Activated gamma-delta T cell treated with Interleukin-2 at 50 U/mL for 16 hours (primary cell): ENCODE results near the gene SSTR3.
"Not testable (repeated sequence)": the region's sequence is repeated elsewhere in the genome, so short reads cannot be mapped to it uniquely, and the experiment has no call there.

Experiments
- DNase-seq: peaks from one replicate; pipeline ENCODE4 v3.0.0-alpha.2; 2020

SSTR3 gene

GRCh38 chr22:37179126-37179470, 33.2 kb downstream of the SSTR3 start:
- DNase-seq, result no peak

- no peak for DNase-seq
Measured at GRCh38 chr22:37178350-37179125, 33.7 kb downstream of the SSTR3 start.

- DNase-seq, result no peak
Measured at GRCh38 chr22:37177755-37178154, 34.5 kb downstream of the SSTR3 start.

GRCh38 chr22:37177221-37177620, 35.1 kb downstream of the SSTR3 start:
- no peak for DNase-seq

GRCh38 chr22:37176464-37177061, 35.7 kb downstream of the SSTR3 start:
- DNase-seq, result no peak

- DNase-seq, result no peak
Measured at GRCh38 chr22:37175414-37176281, 36.6 kb downstream of the SSTR3 start.

DNA sequence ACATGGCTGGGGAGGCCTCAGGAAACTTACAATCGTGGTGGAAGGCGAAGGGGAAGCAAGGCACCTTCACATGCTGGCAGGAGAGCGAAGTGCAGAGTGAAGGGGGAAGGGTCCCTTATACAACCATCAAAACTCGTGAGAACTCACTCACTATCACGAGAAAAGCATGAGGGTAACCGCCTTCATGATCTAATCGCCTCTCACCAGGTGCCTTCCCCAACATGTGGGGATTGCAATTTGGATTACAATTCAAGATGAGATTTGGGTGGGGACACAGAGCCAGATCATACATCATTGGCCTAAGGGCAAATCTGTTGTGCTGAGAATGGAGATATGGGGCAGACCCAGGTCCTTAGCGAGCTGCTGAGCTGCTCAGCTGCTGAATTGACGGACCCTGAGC, 37.3 kb downstream of the SSTR3 start:
- no peak for DNase-seq

- no peak for DNase-seq
Measured at GRCh38 chr22:37173709-37174108, 38.6 kb downstream of the SSTR3 start.

- no peak for DNase-seq
Measured at GRCh38 chr22:37172266-37173245, 39.7 kb downstream of the SSTR3 start.

GRCh38 chr22:37171662-37172061, 40.6 kb downstream of the SSTR3 start:
- DNase-seq, result no peak

GRCh38 chr22:37170689-37171405, 41.4 kb downstream of the SSTR3 start:
- not testable (repeated sequence) for DNase-seq

- no peak for DNase-seq
Measured at GRCh38 chr22:37169947-37170688, 42.2 kb downstream of the SSTR3 start.

- no peak for DNase-seq
Measured at GRCh38 chr22:37169406-37169805, 42.9 kb downstream of the SSTR3 start.

- DNase-seq, result no peak
Measured at GRCh38 chr22:37167981-37168647, 44.2 kb downstream of the SSTR3 start.

DNA sequence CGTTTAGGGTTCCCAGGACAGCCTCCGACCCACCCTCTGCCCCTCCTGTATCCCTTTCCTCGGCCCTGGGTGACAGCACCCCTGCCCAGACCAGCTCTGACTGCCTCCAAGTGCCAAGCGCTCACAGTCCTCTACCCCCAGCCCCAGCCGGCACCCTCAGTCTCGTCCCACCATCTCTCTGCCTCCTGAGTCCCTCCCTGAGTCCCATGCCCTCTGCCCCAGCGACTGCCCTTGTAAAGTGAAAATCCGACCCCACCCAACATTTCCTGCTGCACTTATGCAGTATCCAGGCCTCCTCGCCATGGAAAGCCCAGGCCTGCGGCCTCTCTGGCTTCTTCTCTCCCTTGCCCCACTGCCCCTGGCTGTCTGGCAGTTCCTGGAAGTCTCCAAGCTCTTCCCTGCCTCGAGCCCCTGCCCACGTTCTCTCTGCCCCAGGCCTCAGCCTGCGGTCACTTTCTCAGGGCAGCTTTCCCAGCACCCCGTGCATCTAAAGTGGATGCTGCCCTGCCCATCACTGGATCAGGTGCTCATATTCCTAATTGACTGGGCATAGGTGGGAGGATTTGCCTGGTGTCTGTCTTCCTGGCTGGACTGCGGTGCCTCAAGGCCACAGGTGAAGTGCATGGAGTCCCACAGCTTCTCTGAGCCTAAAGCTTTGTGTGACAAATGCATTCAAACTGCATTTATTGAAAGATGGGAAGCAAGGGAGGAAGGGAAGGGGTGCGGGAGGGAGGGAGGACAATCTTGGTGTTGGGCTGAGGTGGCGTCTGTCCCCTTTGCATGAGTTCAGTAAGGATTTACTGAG, 44.9 kb downstream of the SSTR3 start:
- no peak for DNase-seq

DNA sequence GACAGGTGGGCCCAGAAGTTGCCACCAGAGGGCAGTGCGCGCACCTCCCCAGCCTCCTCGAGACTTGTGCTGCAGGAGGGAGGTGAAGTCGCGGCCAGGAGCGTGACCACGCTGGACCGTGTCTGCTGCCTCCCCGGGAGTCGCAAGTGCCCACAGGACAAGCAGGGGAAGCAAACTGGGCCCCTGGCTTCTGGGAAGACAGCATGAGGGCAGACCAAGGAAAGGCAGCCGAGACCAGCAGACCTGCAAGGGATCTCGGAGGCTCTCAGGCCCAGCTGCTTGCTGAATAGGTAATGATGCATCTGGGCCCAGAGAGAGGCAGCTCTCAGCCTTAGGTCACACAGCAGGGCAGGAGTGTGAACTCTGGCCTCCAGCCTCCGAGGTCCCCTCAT, 45.6 kb downstream of the SSTR3 start:
- peak; percentile 83 for DNase-seq

DNA sequence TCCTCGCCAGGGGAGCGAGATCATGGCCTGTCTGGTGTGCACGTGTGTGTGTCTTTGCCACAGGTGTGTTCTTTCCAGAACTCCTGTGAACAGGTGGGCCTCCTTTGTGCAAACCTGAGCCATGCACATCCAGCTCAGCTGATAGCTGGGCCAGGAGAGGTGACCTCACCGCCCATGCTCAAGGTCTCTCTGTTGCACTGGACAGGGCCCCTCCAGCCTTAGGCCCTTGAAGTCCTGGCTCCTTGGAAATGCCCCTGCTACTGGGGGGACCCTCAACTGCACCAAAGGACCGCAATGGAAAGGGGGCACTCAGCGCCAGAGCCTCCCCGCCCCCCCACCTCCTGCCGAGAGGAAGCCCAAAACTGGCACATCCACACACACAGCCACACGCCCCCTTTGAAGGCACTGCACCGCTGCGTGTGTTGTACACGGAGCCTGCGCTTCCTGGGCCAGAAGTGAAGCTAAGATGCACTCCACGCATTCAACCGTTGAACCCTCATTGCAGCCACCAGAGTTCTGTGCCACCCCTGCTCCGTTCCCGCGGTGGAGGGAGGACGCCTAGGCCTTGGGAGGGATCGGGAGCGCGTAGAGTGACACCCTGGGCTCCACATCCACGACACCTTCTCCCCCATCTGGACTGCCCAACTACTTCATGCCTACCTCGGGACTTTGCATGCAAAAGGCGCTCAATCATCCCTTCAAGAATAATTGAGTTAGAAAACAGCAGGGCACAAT, 46.2 kb downstream of the SSTR3 start:
- DNase-seq, result peak; percentile 38

- no peak for DNase-seq
Measured at GRCh38 chr22:37165066-37165465, 47.2 kb downstream of the SSTR3 start.

- DNase-seq, result no peak
Measured at GRCh38 chr22:37164505-37164887, 47.8 kb downstream of the SSTR3 start.
